K562 (cell line): ENCODE results near the gene ALX3. TPM values are rescaled to one million over a fixed set of nuclear protein-coding genes. Genes with fewer than 3 reads are reported as not detected.

ENCODE experiments used
- ASH1L ChIP-seq: fragments of 450-650 bp; IDR thresholded peaks from 2 replicates; pipeline ENCODE4 v1.6.1; 2018; ENCODE audit warnings: borderline replicate concordance, mild to moderate bottlenecking, low read depth; ENCODE audit not compliant: partially characterized antibody
- BACH1 ChIP-seq: fragments of 200-800 bp; sonication (Bioruptor generic); IDR thresholded peaks from 2 replicates; pipeline ENCODE4 v1.6.1; 2016; ENCODE audit warnings: missing genetic modification characterization, missing compliant biosample characterization
- FIP1L1 ChIP-seq: fragments of 200-400 bp; formaldehyde crosslinking; IDR thresholded peaks from 2 replicates; pipeline ENCODE4 v1.6.1; 2018; ENCODE audit warnings: mild to moderate bottlenecking, low read depth, low read length; ENCODE audit not compliant: poor library complexity, severe bottlenecking
- GATAD2A ChIP-seq: fragments of 450-650 bp; IDR thresholded peaks from 2 replicates; pipeline ENCODE4 v1.6.1; 2017
- HDAC6 ChIP-seq: IDR thresholded peaks from 2 replicates; pipeline ENCODE4 v1.6.1; 2012; ENCODE audit warnings: low read depth, mild to moderate bottlenecking, control low read depth, inconsistent platforms, low read length, moderate library complexity
- HNRNPLL ChIP-seq: fragments of 200-400 bp; formaldehyde crosslinking; IDR thresholded peaks from 2 replicates; pipeline ENCODE4 v1.6.1; 2017; ENCODE audit warnings: low read length, low read depth, mild to moderate bottlenecking; ENCODE audit not compliant: poor library complexity, severe bottlenecking
- POLR3G ChIP-seq: IDR thresholded peaks from 2 replicates; pipeline ENCODE4 v1.6.1; 2011; ENCODE audit not compliant: insufficient read length, insufficient replicate concordance; ENCODE audit errors: extremely low read depth
- RERE ChIP-seq: sonication (generic); formaldehyde crosslinking; IDR thresholded peaks from 2 replicates; pipeline ENCODE4 v1.8.0; 2023; ENCODE audit warnings: missing genetic modification reagents, mild to moderate bottlenecking, borderline replicate concordance
- SIRT6 ChIP-seq: IDR thresholded peaks from one replicate; pipeline ENCODE4 v1.6.1; 2012; ENCODE audit warnings: low read depth, mild to moderate bottlenecking, control low read depth, inconsistent platforms, low read length, moderate library complexity
- SNRNP70 ChIP-seq: fragments of 200-400 bp; formaldehyde crosslinking; optimal IDR thresholded peaks from 2 replicates; pipeline ENCODE3; 2017; ENCODE audit warnings: low read depth, low read length
- ZNF282 ChIP-seq: sonication (generic); formaldehyde crosslinking; IDR thresholded peaks from 2 replicates; pipeline ENCODE4 v1.8.1; 2023; ENCODE audit warnings: missing genetic modification reagents
- ZNF318 ChIP-seq, 2 experiments: fragments of 450-650 bp; IDR thresholded peaks; 2 replicates each; pipeline ENCODE4 v1.6.1; 2016; ENCODE audit warnings: mild to moderate bottlenecking in 2 of 2, borderline replicate concordance in 1 of 2, low read depth in 1 of 2, moderate library complexity in 1 of 2
- ZNF695 ChIP-seq: fragments of 450-650 bp; formaldehyde crosslinking; IDR thresholded peaks from 2 replicates; pipeline ENCODE4 v1.4.0; 2020; ENCODE audit warnings: mild to moderate bottlenecking, moderate library complexity
- polyA plus RNA-seq, 8 experiments: library from polyadenylated mRNA; depleted of rRNA in 4 of 8; stranded (reverse) in 5 of 8; unstranded in 3 of 8; fragments of >200 nt; fragmentation: Nextera tagmentation in 2 of 8; fragmentation: Illumina TruSeq in 1 of 8; extraction: Ambion mirVana in 2 of 8; extraction: Trizol in 1 of 8; gene quantifications; 2 replicates each; pipeline versions ENCODE4 v1.2.1 to v1.2.3, GENCODE V29; 2011 to 2014; ENCODE audit warnings: inconsistent platforms in 1 of 8, missing spikeins in 1 of 8
- total RNA-seq, 7 experiments: library from RNA; depleted of rRNA in 6 of 7; stranded (reverse); fragments of >200 nt in 6 of 7; fragmentation: Illumina TruSeq in 2 of 7; extraction: Trizol in 2 of 7; gene quantifications; 2 replicates each; pipeline versions ENCODE4 v1.2.1 to v1.2.3, GENCODE V29; 2011 to 2021; ENCODE audit warnings: low replicate concordance in 1 of 7

The ALX3 gene
- total and polyA plus RNA-seq, 9 of the 15 experiments (the other 6 are each of a cell fraction or from before 2014, with no cell fraction given), result not detected

GRCh38 chr1:110034451-110035235, 35.8 kb downstream of the ALX3 start, which contains the start of gene STRIP1 (continued):
- TF ChIP-seq BACH1, result peak; percentile 78
- TF ChIP-seq SIRT6, result no peak
- no peak for TF ChIP-seq ZNF318 (IDR thresholded peaks at IDR 0.05; ENCODE audit: borderline replicate concordance in 1 of 2, low read depth in 1 of 2)
- TF ChIP-seq HNRNPLL, result no peak
- no peak for TF ChIP-seq SNRNP70
- no peak for TF ChIP-seq HDAC6
- peak; percentile 36 for TF ChIP-seq FIP1L1
- TF ChIP-seq ASH1L, result peak; percentile 80
- peak; percentile 48; the same call in 1 of the 2 replicates for TF ChIP-seq GATAD2A
- no peak for TF ChIP-seq POLR3G
- no peak for TF ChIP-seq RERE (CRISPR knock-in tag)
- no peak for TF ChIP-seq ZNF695 (CRISPR knock-in tag)
- TF ChIP-seq ZNF282 (CRISPR knock-in tag), result no peak
